Neural progenitor cell (in vitro differentiated cells): ENCODE results near the gene CD24.

Experiments used
- EZH2 ChIP-seq: fragments of 200-600 bp; sonication (generic); IDR thresholded peaks from 2 replicates; pipeline ENCODE4 v1.6.1; 2017; ENCODE audit warnings: antibody characterized with exemption, mild to moderate bottlenecking, moderate library complexity
- EZH2phosphoT487 ChIP-seq: fragments of 200-600 bp; sonication (generic); IDR thresholded peaks from 2 replicates; pipeline ENCODE4 v1.6.1; 2017; ENCODE audit warnings: antibody characterized with exemption
- TF ChIP-seq, protein P1 (sequence below): fragments of 200-600 bp; sonication (generic); IDR thresholded peaks from 2 replicates; pipeline ENCODE4 v1.5.1; 2017; ENCODE audit warnings: antibody characterized with exemption, mild to moderate bottlenecking

GRCh38 chr6:106973836-106974335, 643 bp downstream of the CD24 start:
- TF ChIP-seq, protein P1, sequence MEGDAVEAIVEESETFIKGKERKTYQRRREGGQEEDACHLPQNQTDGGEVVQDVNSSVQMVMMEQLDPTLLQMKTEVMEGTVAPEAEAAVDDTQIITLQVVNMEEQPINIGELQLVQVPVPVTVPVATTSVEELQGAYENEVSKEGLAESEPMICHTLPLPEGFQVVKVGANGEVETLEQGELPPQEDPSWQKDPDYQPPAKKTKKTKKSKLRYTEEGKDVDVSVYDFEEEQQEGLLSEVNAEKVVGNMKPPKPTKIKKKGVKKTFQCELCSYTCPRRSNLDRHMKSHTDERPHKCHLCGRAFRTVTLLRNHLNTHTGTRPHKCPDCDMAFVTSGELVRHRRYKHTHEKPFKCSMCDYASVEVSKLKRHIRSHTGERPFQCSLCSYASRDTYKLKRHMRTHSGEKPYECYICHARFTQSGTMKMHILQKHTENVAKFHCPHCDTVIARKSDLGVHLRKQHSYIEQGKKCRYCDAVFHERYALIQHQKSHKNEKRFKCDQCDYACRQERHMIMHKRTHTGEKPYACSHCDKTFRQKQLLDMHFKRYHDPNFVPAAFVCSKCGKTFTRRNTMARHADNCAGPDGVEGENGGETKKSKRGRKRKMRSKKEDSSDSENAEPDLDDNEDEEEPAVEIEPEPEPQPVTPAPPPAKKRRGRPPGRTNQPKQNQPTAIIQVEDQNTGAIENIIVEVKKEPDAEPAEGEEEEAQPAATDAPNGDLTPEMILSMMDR = no peak
- TF ChIP-seq EZH2 = no peak
- TF ChIP-seq EZH2phosphoT487 = no peak
